H7 (cell line): ENCODE data around the gene PUSL1. TPM values are rescaled to one million over a fixed set of nuclear protein-coding genes. Genes with fewer than 3 reads are reported as not detected.

Source experiments
- DNase-seq: peaks from one replicate; pipeline ENCODE4 v3.0.0; 2012
- H3K27me3 ChIP-seq: 2 replicates; pipeline ENCODE4 v1.6.0; 2011; ENCODE audit warnings: mild to moderate bottlenecking, low read length; ENCODE audit not compliant: control insufficient read depth, insufficient read depth
- H3K36me3 ChIP-seq: replicated peaks from 2 replicates; pipeline ENCODE4 v1.5.1; 2011; ENCODE audit warnings: low read length; ENCODE audit not compliant: control insufficient read depth, insufficient read depth
- H3K4me3 ChIP-seq: 2 replicates; pipeline ENCODE4 v1.5.1; 2011; ENCODE audit warnings: low read depth, mild to moderate bottlenecking, control low read depth, low read length, moderate library complexity; ENCODE audit not compliant: insufficient read depth
- total RNA-seq: library from RNA; depleted of rRNA; stranded (reverse); fragments of >200 nt; shearing (Covaris generic); gene quantifications from 2 replicates; pipeline ENCODE4 v1.2.3, GENCODE V29; 2014

The PUSL1 gene
- total RNA-seq, 1 experiment from 2014 or later = 93.5 TPM

GRCh38 chr1:1273209-1273511 is 35.2 kb upstream of the PUSL1 start:
- Histone ChIP-seq H3K4me3 (peak overlapping the region; percentile 94), H3K27me3 (no peaks in the 10 kb centered on the region), H3K36me3 (peaks cover 3% of the 10 kb centered on the region; the same call in 1 of the 2 replicates)
- DNase-seq = no peak

GRCh38 chr1:1273512-1274298 is 34.7 kb upstream of the PUSL1 start, which contains the start of gene UBE2J2:
TSS of gene UBE2J2 (minus strand) at chr1:1273854. CDS start at chr1:1267992, 5,862 bp downstream.
- DNase-seq = peak; percentile 100
- Histone ChIP-seq H3K27me3 (no peaks in the 10 kb centered on the region), H3K36me3 (peaks cover 3% of the 10 kb centered on the region; the same call in 1 of the 2 replicates), H3K4me3 (peak within 1 kb of the TSS; percentile 94)

GRCh38 chr1:1274299-1274930 is 34.0 kb upstream of the PUSL1 start:
- Histone ChIP-seq H3K36me3 (peaks cover 3% of the 10 kb centered on the region; the same call in 1 of the 2 replicates), H3K4me3 (peak overlapping the region; percentile 71), H3K27me3 (no peaks in the 10 kb centered on the region)
- DNase-seq = no peak

GRCh38 chr1:1274931-1275431 is 33.4 kb upstream of the PUSL1 start:
- Histone ChIP-seq H3K4me3 (peak overlapping the region; percentile 71; the same call in 1 of the 2 replicates), H3K36me3 (peaks cover 3% of the 10 kb centered on the region; the same call in 1 of the 2 replicates), H3K27me3 (no peaks in the 10 kb centered on the region)
- no peak for DNase-seq

GRCh38 chr1:1275836-1276235 is 32.6 kb upstream of the PUSL1 start:
- no peak for DNase-seq
- Histone ChIP-seq H3K36me3 (peaks cover 3% of the 10 kb centered on the region; the same call in 1 of the 2 replicates), H3K4me3 (no peak overlapping the region), H3K27me3 (no peaks in the 10 kb centered on the region)

- no peak overlapping the region for H3K4me3 ChIP-seq
- no peak for DNase-seq
- no peaks in the 10 kb centered on the region for H3K36me3 ChIP-seq
- no peaks in the 10 kb centered on the region for H3K27me3 ChIP-seq
Measured at GRCh38 chr1:1278620-1279019, 29.8 kb upstream of the PUSL1 start.

GRCh38 chr1:1279028-1279427 is 29.4 kb upstream of the PUSL1 start:
- DNase-seq = no peak
- Histone ChIP-seq H3K36me3 (no peaks in the 10 kb centered on the region), H3K4me3 (no peak overlapping the region), H3K27me3 (no peaks in the 10 kb centered on the region)

- no peak for DNase-seq
- H3K4me3 ChIP-seq = no peak overlapping the region
- no peaks in the 10 kb centered on the region for H3K36me3 ChIP-seq
- no peaks in the 10 kb centered on the region for H3K27me3 ChIP-seq
Measured at GRCh38 chr1:1280782-1281481, 27.5 kb upstream of the PUSL1 start.

- no peaks in the 10 kb centered on the region for H3K36me3 ChIP-seq
- H3K4me3 ChIP-seq = no peak overlapping the region
- DNase-seq = no peak
- H3K27me3 ChIP-seq = no peaks in the 10 kb centered on the region
Measured at GRCh38 chr1:1281533-1282321, 26.7 kb upstream of the PUSL1 start.

- no peak for DNase-seq
- Histone ChIP-seq H3K36me3 (no peaks in the 10 kb centered on the region), H3K4me3 (no peak overlapping the region), H3K27me3 (no peaks in the 10 kb centered on the region)
Measured at GRCh38 chr1:1282998-1283397, 25.4 kb upstream of the PUSL1 start.

- Histone ChIP-seq H3K27me3 (no peaks in the 10 kb centered on the region), H3K4me3 (no peak overlapping the region), H3K36me3 (no peaks in the 10 kb centered on the region)
- DNase-seq = peak; percentile 90
Measured at GRCh38 chr1:1283821-1284220, 24.6 kb upstream of the PUSL1 start.

GRCh38 chr1:1284221-1285101 is 23.9 kb upstream of the PUSL1 start:
- peak; percentile 84 for DNase-seq
- no peaks in the 10 kb centered on the region for H3K27me3 ChIP-seq
- H3K36me3 ChIP-seq = no peaks in the 10 kb centered on the region
- H3K4me3 ChIP-seq = no peak overlapping the region

GRCh38 chr1:1285102-1285571 is 23.3 kb upstream of the PUSL1 start:
- Histone ChIP-seq H3K27me3 (no peaks in the 10 kb centered on the region), H3K36me3 (no peaks in the 10 kb centered on the region), H3K4me3 (no peak overlapping the region)
- DNase-seq = peak; percentile 78
